GM18517 (cell line): ENCODE measurements around the gene LUZP1.

Experiments
- ATAC-seq: cut with Tn5 transposase; IDR thresholded peaks from one replicate; pipeline ENCODE4 v1.9.1; 2021; ENCODE audit warnings: mild to moderate bottlenecking, moderate library complexity; ENCODE audit not compliant: unreplicated experiment

LUZP1 gene

DNA sequence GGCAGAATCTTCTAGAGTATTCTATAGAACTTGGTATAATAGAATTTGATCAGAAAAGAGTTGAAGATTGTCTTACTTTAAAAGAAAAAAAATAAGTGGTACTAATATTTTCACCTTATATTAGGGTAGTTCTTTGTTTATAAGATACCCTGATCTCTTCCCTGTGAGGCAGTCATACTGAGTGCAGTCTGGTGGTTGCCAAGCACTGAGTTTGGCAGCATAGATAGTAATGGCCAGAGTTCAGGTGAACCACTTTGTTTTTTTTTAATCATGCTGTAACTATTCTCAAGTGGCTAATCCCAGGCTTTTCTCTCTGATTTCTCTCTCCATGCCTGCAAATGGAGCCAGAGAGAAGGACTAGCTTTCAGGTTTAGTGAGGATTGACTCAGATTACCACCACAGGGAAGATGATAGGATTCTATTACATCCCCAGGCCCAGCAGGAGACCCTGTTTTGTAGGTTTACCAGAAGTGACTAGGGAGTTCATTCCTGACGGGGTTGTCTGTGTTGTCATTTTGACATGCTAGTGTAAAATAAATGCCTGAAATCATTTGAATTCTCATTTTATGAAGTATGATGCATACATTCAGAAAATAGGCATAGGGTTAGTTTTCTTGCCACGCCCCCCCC is 132.7 kb downstream of the LUZP1 start:
- no peak for ATAC-seq
